GM12878 (cell line): ENCODE measurements around the gene MLST8. TPM values are rescaled to one million over a fixed set of nuclear protein-coding genes. Genes with fewer than 3 reads are reported as not detected.

Experiments
- BACH1 ChIP-seq: fragments of 450-650 bp; IDR thresholded peaks from 2 replicates; pipeline ENCODE4 v1.6.1; 2017; ENCODE audit warnings: mild to moderate bottlenecking, borderline replicate concordance
- BCL11A ChIP-seq: IDR thresholded peaks from 2 replicates; pipeline ENCODE4 v1.6.1; 2011; ENCODE audit warnings: low read depth, low read length
- BCLAF1 ChIP-seq: fragments of 450-650 bp; IDR thresholded peaks from 2 replicates; pipeline ENCODE4 v1.6.1; 2017; ENCODE audit warnings: antibody characterized with exemption, mild to moderate bottlenecking, moderate library complexity
- CBX5 ChIP-seq: sonication (generic); IDR thresholded peaks from 2 replicates; pipeline ENCODE4 v1.6.1; 2016; ENCODE audit warnings: low read depth, moderate library complexity, mild to moderate bottlenecking, inconsistent platforms
- CHD2 ChIP-seq: IDR thresholded peaks from 2 replicates; pipeline ENCODE4 v1.6.1; 2011; ENCODE audit warnings: low read depth, low read length, improper control_type of control experiment, borderline replicate concordance
- HDGF ChIP-seq: fragments of 450-650 bp; IDR thresholded peaks from 2 replicates; pipeline ENCODE4 v1.6.1; 2016; ENCODE audit warnings: antibody characterized with exemption
- KLF5 ChIP-seq: fragments of 450-650 bp; IDR thresholded peaks from 2 replicates; pipeline ENCODE4 v1.6.1; 2014; ENCODE audit warnings: mild to moderate bottlenecking; ENCODE audit not compliant: partially characterized antibody
- MXI1 ChIP-seq: fragments of 150-350 bp; IDR thresholded peaks from 2 replicates; pipeline ENCODE4 v1.6.1; 2011; ENCODE audit warnings: low read depth, mild to moderate bottlenecking, inconsistent platforms, low read length, improper control_type of control experiment
- POLR2AphosphoS2 ChIP-seq: IDR thresholded peaks from 2 replicates; pipeline ENCODE4 v1.6.1; 2011; ENCODE audit warnings: low read depth, mild to moderate bottlenecking, low read length, improper control_type of control experiment, moderate library complexity
- RBBP5 ChIP-seq: fragments of 200-600 bp; sonication (generic); conservative IDR thresholded peaks from 2 replicates; pipeline ENCODE4 v1.6.1; 2016
- SMARCA5 ChIP-seq: fragments of 450-650 bp; IDR thresholded peaks from 2 replicates; pipeline ENCODE4 v1.6.1; 2017; ENCODE audit warnings: mild to moderate bottlenecking
- TCF7 ChIP-seq: IDR thresholded peaks from 2 replicates; pipeline ENCODE4 v1.6.1; 2014; ENCODE audit warnings: antibody characterized with exemption, borderline replicate concordance
- ZBTB4 ChIP-seq: fragments of 450-650 bp; formaldehyde crosslinking; IDR thresholded peaks from 2 replicates; pipeline ENCODE4 v1.4.0; 2022; ENCODE audit warnings: mild to moderate bottlenecking, moderate library complexity
- ZNF384 ChIP-seq: IDR thresholded peaks from 2 replicates; pipeline ENCODE4 v1.6.1; 2012; ENCODE audit warnings: low read depth, mild to moderate bottlenecking, low read length, improper control_type of control experiment, borderline replicate concordance
- polyA plus RNA-seq, 11 experiments: library from polyadenylated mRNA; depleted of rRNA in 4 of 11; unstranded in 6 of 11; stranded (reverse) in 5 of 11; fragments of >200 nt; fragmentation: Nextera tagmentation in 4 of 11; fragmentation: Illumina TruSeq in 1 of 11; extraction: Ambion mirVana in 4 of 11; extraction: Trizol in 1 of 11; gene quantifications; 1 replicate in 1 of 11; 2 replicates in 10 of 11; pipeline versions ENCODE4 v1.2.1 to v1.2.3, GENCODE V29; 2011 to 2016; ENCODE audit warnings: inconsistent platforms in 2 of 11, missing spikeins in 2 of 11, low read depth in 1 of 11
- total RNA-seq, 4 experiments: library from RNA; depleted of rRNA in 3 of 4; stranded (reverse); fragments of >200 nt in 3 of 4; fragmentation: Illumina TruSeq in 1 of 4; extraction: Trizol in 1 of 4; gene quantifications; 2 replicates each; pipeline versions ENCODE4 v1.2.1 to v1.2.3, GENCODE V29; 2013 to 2021
- TF ChIP-seq, protein P1 (sequence below): fragments of 450-650 bp; IDR thresholded peaks from 2 replicates; pipeline ENCODE4 v1.6.1; 2014; ENCODE audit warnings: mild to moderate bottlenecking
- TF ChIP-seq, protein P2 (sequence below): fragments of 450-650 bp; IDR thresholded peaks from 2 replicates; pipeline ENCODE4 v1.6.1; 2017; ENCODE audit warnings: mild to moderate bottlenecking, moderate library complexity
- TF ChIP-seq, protein P3 (sequence below): IDR thresholded peaks from 2 replicates; pipeline ENCODE4 v1.6.1; 2011; ENCODE audit warnings: mild to moderate bottlenecking, low read depth, low read length, moderate library complexity; ENCODE audit not compliant: insufficient replicate concordance

MLST8 gene
- total and polyA plus RNA-seq, 10 of the 15 experiments (the other 5 are each of a cell fraction or from before 2014, with no cell fraction given): 1.0 to 114 (median 64.2) TPM

DNA sequence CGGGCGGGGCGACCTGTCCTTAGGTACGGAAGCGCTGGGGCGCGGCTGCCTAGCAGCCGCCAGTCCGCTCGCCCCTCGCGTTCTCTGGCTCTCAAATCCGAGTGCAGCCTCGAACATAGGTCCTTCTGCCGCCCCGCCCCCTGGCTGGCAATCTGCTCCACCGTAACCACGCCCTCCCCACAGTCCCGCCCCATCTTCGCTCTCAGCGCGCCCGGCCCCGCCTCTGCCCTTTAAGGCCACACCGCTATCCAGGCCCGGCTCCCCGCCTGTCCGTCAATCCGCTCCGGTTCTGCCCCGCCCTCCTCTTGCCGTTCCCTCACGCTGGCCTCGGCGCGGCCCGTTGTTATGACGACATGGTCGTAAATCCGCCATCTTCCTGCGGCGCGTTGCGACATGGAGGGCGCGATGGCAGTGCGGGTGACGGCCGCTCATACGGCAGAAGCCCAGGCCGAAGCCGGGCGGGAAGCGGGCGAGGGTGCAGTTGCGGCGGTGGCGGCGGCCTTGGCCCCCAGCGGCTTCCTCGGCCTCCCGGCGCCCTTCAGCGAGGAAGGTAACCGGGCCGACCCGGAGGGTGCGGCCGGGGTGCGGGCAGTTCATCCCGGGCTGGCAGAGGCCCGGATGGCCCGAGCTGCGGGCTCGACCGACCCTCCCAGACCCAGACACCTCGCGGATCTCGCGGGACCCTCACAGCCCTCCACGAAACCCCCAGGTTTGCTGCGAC lies 18.1 kb downstream of the MLST8 start, which contains the start of gene E4F1 (continued):
- no peak for TF ChIP-seq BCLAF1
- TF ChIP-seq ZBTB4 (CRISPR knock-in tag): no peak
- no peak for TF ChIP-seq KLF5
- TF ChIP-seq BCL11A: no peak
- peak; percentile 100 for TF ChIP-seq HDGF
- TF ChIP-seq POLR2AphosphoS2: peak; percentile 88; the same call in 1 of the 2 replicates
- TF ChIP-seq, protein P1, sequence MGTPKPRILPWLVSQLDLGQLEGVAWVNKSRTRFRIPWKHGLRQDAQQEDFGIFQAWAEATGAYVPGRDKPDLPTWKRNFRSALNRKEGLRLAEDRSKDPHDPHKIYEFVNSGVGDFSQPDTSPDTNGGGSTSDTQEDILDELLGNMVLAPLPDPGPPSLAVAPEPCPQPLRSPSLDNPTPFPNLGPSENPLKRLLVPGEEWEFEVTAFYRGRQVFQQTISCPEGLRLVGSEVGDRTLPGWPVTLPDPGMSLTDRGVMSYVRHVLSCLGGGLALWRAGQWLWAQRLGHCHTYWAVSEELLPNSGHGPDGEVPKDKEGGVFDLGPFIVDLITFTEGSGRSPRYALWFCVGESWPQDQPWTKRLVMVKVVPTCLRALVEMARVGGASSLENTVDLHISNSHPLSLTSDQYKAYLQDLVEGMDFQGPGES: peak; percentile 29; the same call in 1 of the 2 replicates
- no peak for TF ChIP-seq CBX5
- TF ChIP-seq ZNF384: no peak
- TF ChIP-seq SMARCA5: 0 out of 2 replicates have a peak, but pooled peaks have one; percentile 52
- TF ChIP-seq, protein P2, sequence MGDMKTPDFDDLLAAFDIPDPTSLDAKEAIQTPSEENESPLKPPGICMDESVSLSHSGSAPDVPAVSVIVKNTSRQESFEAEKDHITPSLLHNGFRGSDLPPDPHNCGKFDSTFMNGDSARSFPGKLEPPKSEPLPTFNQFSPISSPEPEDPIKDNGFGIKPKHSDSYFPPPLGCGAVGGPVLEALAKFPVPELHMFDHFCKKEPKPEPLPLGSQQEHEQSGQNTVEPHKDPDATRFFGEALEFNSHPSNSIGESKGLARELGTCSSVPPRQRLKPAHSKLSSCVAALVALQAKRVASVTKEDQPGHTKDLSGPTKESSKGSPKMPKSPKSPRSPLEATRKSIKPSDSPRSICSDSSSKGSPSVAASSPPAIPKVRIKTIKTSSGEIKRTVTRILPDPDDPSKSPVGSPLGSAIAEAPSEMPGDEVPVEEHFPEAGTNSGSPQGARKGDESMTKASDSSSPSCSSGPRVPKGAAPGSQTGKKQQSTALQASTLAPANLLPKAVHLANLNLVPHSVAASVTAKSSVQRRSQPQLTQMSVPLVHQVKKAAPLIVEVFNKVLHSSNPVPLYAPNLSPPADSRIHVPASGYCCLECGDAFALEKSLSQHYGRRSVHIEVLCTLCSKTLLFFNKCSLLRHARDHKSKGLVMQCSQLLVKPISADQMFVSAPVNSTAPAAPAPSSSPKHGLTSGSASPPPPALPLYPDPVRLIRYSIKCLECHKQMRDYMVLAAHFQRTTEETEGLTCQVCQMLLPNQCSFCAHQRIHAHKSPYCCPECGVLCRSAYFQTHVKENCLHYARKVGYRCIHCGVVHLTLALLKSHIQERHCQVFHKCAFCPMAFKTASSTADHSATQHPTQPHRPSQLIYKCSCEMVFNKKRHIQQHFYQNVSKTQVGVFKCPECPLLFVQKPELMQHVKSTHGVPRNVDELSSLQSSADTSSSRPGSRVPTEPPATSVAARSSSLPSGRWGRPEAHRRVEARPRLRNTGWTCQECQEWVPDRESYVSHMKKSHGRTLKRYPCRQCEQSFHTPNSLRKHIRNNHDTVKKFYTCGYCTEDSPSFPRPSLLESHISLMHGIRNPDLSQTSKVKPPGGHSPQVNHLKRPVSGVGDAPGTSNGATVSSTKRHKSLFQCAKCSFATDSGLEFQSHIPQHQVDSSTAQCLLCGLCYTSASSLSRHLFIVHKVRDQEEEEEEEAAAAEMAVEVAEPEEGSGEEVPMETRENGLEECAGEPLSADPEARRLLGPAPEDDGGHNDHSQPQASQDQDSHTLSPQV: no peak
- no peak for TF ChIP-seq TCF7
- TF ChIP-seq, protein P3, sequence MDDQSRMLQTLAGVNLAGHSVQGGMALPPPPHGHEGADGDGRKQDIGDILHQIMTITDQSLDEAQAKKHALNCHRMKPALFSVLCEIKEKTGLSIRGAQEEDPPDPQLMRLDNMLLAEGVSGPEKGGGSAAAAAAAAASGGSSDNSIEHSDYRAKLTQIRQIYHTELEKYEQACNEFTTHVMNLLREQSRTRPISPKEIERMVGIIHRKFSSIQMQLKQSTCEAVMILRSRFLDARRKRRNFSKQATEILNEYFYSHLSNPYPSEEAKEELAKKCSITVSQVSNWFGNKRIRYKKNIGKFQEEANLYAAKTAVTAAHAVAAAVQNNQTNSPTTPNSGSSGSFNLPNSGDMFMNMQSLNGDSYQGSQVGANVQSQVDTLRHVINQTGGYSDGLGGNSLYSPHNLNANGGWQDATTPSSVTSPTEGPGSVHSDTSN: peak; percentile 95
- no peak for TF ChIP-seq BACH1
- TF ChIP-seq MXI1: peak; percentile 98
- no peak for TF ChIP-seq RBBP5
- 0 out of 2 replicates have a peak, but pooled peaks have one; percentile 7 for TF ChIP-seq CHD2
